Measurements from ENCODE around the gene AFAP1L2.

AFAP1L2 gene

GRCh38 chr10:114431414-114432135, 27.3 kb upstream of the AFAP1L2 start:
- H3K4me1 ChIP-seq (ENCODE audit: control insufficient read depth, insufficient read depth, low read length), result no peaks in the 10 kb centered on the region
- H3K4me3 ChIP-seq (ENCODE audit: low read length), result no peak overlapping the region
- peaks cover 27% of the 10 kb centered on the region for H3K27me3 ChIP-seq (replicated peaks; ENCODE audit: control insufficient read depth, insufficient read depth, low read length)
- no peak for DNase-seq (ENCODE audit: low read depth)
- H3K36me3 ChIP-seq (ENCODE audit: control insufficient read depth, insufficient read depth, low read length, severe bottlenecking), result peaks cover 24% of the 10 kb centered on the region
- H3K9me3 ChIP-seq (ENCODE audit: control insufficient read depth, low read length), result no peaks in the 10 kb centered on the region
- no peak overlapping the region for H3K9ac ChIP-seq (ENCODE audit: low read length)

GRCh38 chr10:114430688-114431413, 26.5 kb upstream of the AFAP1L2 start:
- H3K36me3 ChIP-seq (ENCODE audit: control insufficient read depth, insufficient read depth, low read length, severe bottlenecking), result peaks cover 16% of the 10 kb centered on the region
- H3K4me3 ChIP-seq (ENCODE audit: low read length), result no peak overlapping the region
- H3K9me3 ChIP-seq (ENCODE audit: control insufficient read depth, low read length), result no peaks in the 10 kb centered on the region
- DNase-seq (ENCODE audit: low read depth), result no peak
- H3K27me3 ChIP-seq (replicated peaks; ENCODE audit: control insufficient read depth, insufficient read depth, low read length), result peaks cover 30% of the 10 kb centered on the region
- no peaks in the 10 kb centered on the region for H3K4me1 ChIP-seq (ENCODE audit: control insufficient read depth, insufficient read depth, low read length)
- H3K9ac ChIP-seq (ENCODE audit: low read length), result no peak overlapping the region

GRCh38 chr10:114429581-114430335, 25.5 kb upstream of the AFAP1L2 start:
- Histone ChIP-seq H3K36me3 (ENCODE audit: control insufficient read depth, insufficient read depth, low read length, severe bottlenecking) (peaks cover 10% of the 10 kb centered on the region), H3K4me3 (ENCODE audit: low read length) (no peak overlapping the region), H3K9me3 (ENCODE audit: control insufficient read depth, low read length) (no peaks in the 10 kb centered on the region), H3K27me3 (replicated peaks; ENCODE audit: control insufficient read depth, insufficient read depth, low read length) (peaks cover 33% of the 10 kb centered on the region), H3K4me1 (ENCODE audit: control insufficient read depth, insufficient read depth, low read length) (no peaks in the 10 kb centered on the region), H3K9ac (ENCODE audit: low read length) (no peak overlapping the region)
- no peak for DNase-seq (ENCODE audit: low read depth)

- H3K9me3 ChIP-seq (ENCODE audit: control insufficient read depth, low read length), result no peaks in the 10 kb centered on the region
- no peaks in the 10 kb centered on the region for H3K36me3 ChIP-seq (ENCODE audit: control insufficient read depth, insufficient read depth, low read length, severe bottlenecking)
- H3K4me3 ChIP-seq (ENCODE audit: low read length), result no peak overlapping the region
- no peaks in the 10 kb centered on the region for H3K4me1 ChIP-seq (ENCODE audit: control insufficient read depth, insufficient read depth, low read length)
- H3K27me3 ChIP-seq (replicated peaks; ENCODE audit: control insufficient read depth, insufficient read depth, low read length), result peaks cover 36% of the 10 kb centered on the region
- H3K9ac ChIP-seq (ENCODE audit: low read length), result no peak overlapping the region
- DNase-seq (ENCODE audit: low read depth), result no peak
Measured at GRCh38 chr10:114427124-114427852, 23.0 kb upstream of the AFAP1L2 start.

- H3K9me3 ChIP-seq (ENCODE audit: control insufficient read depth, low read length), result no peaks in the 10 kb centered on the region
- no peaks in the 10 kb centered on the region for H3K36me3 ChIP-seq (ENCODE audit: control insufficient read depth, insufficient read depth, low read length, severe bottlenecking)
- H3K27me3 ChIP-seq (replicated peaks; ENCODE audit: control insufficient read depth, insufficient read depth, low read length), result peaks cover 42% of the 10 kb centered on the region
- DNase-seq (ENCODE audit: low read depth), result no peak
- H3K9ac ChIP-seq (ENCODE audit: low read length), result no peak overlapping the region
- no peak overlapping the region for H3K4me3 ChIP-seq (ENCODE audit: low read length)
- no peaks in the 10 kb centered on the region for H3K4me1 ChIP-seq (ENCODE audit: control insufficient read depth, insufficient read depth, low read length)
Measured at GRCh38 chr10:114426476-114426875, 22.2 kb upstream of the AFAP1L2 start.

- H3K9ac ChIP-seq (ENCODE audit: low read length), result no peak overlapping the region
- peaks cover 47% of the 10 kb centered on the region for H3K27me3 ChIP-seq (replicated peaks; ENCODE audit: control insufficient read depth, insufficient read depth, low read length)
- DNase-seq (ENCODE audit: low read depth), result no peak
- H3K36me3 ChIP-seq (ENCODE audit: control insufficient read depth, insufficient read depth, low read length, severe bottlenecking), result no peaks in the 10 kb centered on the region
- peaks cover 9% of the 10 kb centered on the region for H3K9me3 ChIP-seq (ENCODE audit: control insufficient read depth, low read length)
- H3K4me3 ChIP-seq (ENCODE audit: low read length), result no peak overlapping the region
- H3K4me1 ChIP-seq (ENCODE audit: control insufficient read depth, insufficient read depth, low read length), result no peaks in the 10 kb centered on the region
Measured at GRCh38 chr10:114420811-114421485, 16.6 kb upstream of the AFAP1L2 start.

GRCh38 chr10:114418109-114418508, 13.8 kb upstream of the AFAP1L2 start:
- Histone ChIP-seq H3K9me3 (ENCODE audit: control insufficient read depth, low read length) (peaks cover 9% of the 10 kb centered on the region), H3K9ac (ENCODE audit: low read length) (no peak overlapping the region), H3K4me1 (ENCODE audit: control insufficient read depth, insufficient read depth, low read length) (peaks cover 5% of the 10 kb centered on the region), H3K36me3 (ENCODE audit: control insufficient read depth, insufficient read depth, low read length, severe bottlenecking) (no peaks in the 10 kb centered on the region), H3K4me3 (ENCODE audit: low read length) (no peak overlapping the region), H3K27me3 (replicated peaks; ENCODE audit: control insufficient read depth, insufficient read depth, low read length) (peaks cover 44% of the 10 kb centered on the region)
- DNase-seq (ENCODE audit: low read depth), result no peak

GRCh38 chr10:114412907-114413797, 8.8 kb upstream of the AFAP1L2 start:
- Histone ChIP-seq H3K9ac (ENCODE audit: low read length) (no peak overlapping the region), H3K27me3 (replicated peaks; ENCODE audit: control insufficient read depth, insufficient read depth, low read length) (peaks cover 26% of the 10 kb centered on the region), H3K36me3 (ENCODE audit: control insufficient read depth, insufficient read depth, low read length, severe bottlenecking) (no peaks in the 10 kb centered on the region), H3K9me3 (ENCODE audit: control insufficient read depth, low read length) (peaks cover 2% of the 10 kb centered on the region), H3K4me1 (ENCODE audit: control insufficient read depth, insufficient read depth, low read length) (peaks cover 10% of the 10 kb centered on the region), H3K4me3 (ENCODE audit: low read length) (no peak overlapping the region)
- DNase-seq (ENCODE audit: low read depth), result no peak

- Histone ChIP-seq H3K27me3 (replicated peaks; ENCODE audit: control insufficient read depth, insufficient read depth, low read length) (peaks cover 10% of the 10 kb centered on the region), H3K9me3 (ENCODE audit: control insufficient read depth, low read length) (peaks cover 3% of the 10 kb centered on the region), H3K4me3 (ENCODE audit: low read length) (no peak overlapping the region), H3K36me3 (ENCODE audit: control insufficient read depth, insufficient read depth, low read length, severe bottlenecking) (no peaks in the 10 kb centered on the region), H3K9ac (ENCODE audit: low read length) (no peak overlapping the region), H3K4me1 (ENCODE audit: control insufficient read depth, insufficient read depth, low read length) (peaks cover 10% of the 10 kb centered on the region)
- DNase-seq (ENCODE audit: low read depth), result no peak
Measured at GRCh38 chr10:114408968-114409444, 4.7 kb upstream of the AFAP1L2 start.
